K562 (cell line): ENCODE measurements around the gene ZNF791. TPM values are rescaled to one million over a fixed set of nuclear protein-coding genes. Genes with fewer than 3 reads are reported as not detected.
A peak's percentile ranks its signal among the peaks of the same experiment; 100 is the strongest.

Experiments
- BACH1 ChIP-seq: fragments of 200-800 bp; sonication (Bioruptor generic); IDR thresholded peaks from 2 replicates; pipeline ENCODE4 v1.6.1; 2016; ENCODE audit warnings: missing genetic modification characterization, missing compliant biosample characterization
- CC2D1A ChIP-seq: fragments of 450-650 bp; IDR thresholded peaks from 2 replicates; pipeline ENCODE4 v1.6.1; 2017; ENCODE audit warnings: mild to moderate bottlenecking
- E2F6 ChIP-seq, 2 experiments: IDR thresholded peaks; 2 replicates each; pipeline ENCODE4 v1.6.1; 2011; ENCODE audit warnings: borderline replicate concordance in 1 of 2, control low read depth in 1 of 2, low read depth in 1 of 2, low read length in 1 of 2, mild to moderate bottlenecking in 1 of 2, mixed read lengths in 1 of 2, moderate library complexity in 1 of 2; ENCODE audit not compliant: insufficient read depth in 1 of 2, insufficient read length in 1 of 2, poor library complexity in 1 of 2, severe bottlenecking in 1 of 2; ENCODE audit errors: extremely low read depth in 1 of 2
- HEY1 ChIP-seq: fragments of 250-450 bp; sonication (Bioruptor Pico); IDR thresholded peaks from 2 replicates; pipeline ENCODE4 v1.5.0; 2020; ENCODE audit warnings: mild to moderate bottlenecking, moderate library complexity, borderline replicate concordance
- MAFK ChIP-seq: IDR thresholded peaks from 2 replicates; pipeline ENCODE4 v1.6.1; 2011; ENCODE audit warnings: low read length, improper control_type of control experiment
- MAX ChIP-seq: sonication (generic); formaldehyde crosslinking; IDR thresholded peaks from 2 replicates; pipeline ENCODE4 v1.9.0; 2022; ENCODE audit warnings: mild to moderate bottlenecking, missing genetic modification reagents
- PATZ1 ChIP-seq: fragments of 250-450 bp; sonication (Bioruptor Pico); IDR thresholded peaks from 2 replicates; pipeline ENCODE4 v1.5.0; 2020; ENCODE audit warnings: mild to moderate bottlenecking, borderline replicate concordance
- PHTF2 ChIP-seq: fragments of 250-450 bp; sonication (Bioruptor Pico); IDR thresholded peaks from 2 replicates; pipeline ENCODE4 v1.5.0; 2021; ENCODE audit warnings: mild to moderate bottlenecking
- PPARD ChIP-seq: fragments of 250-450 bp; sonication (Bioruptor Pico); IDR thresholded peaks from 2 replicates; pipeline ENCODE4 v1.8.0; 2022; ENCODE audit warnings: inconsistent platforms, mild to moderate bottlenecking, moderate library complexity
- RBBP5 ChIP-seq: fragments of 200-600 bp; sonication (generic); IDR thresholded peaks from 2 replicates; pipeline ENCODE4 v1.6.1; 2012; ENCODE audit warnings: borderline replicate concordance, mild to moderate bottlenecking, low read length, control low read depth, inconsistent platforms; ENCODE audit not compliant: insufficient read depth, poor library complexity, severe bottlenecking
- SIRT6 ChIP-seq: IDR thresholded peaks from one replicate; pipeline ENCODE4 v1.6.1; 2012; ENCODE audit warnings: low read depth, mild to moderate bottlenecking, control low read depth, inconsistent platforms, low read length, moderate library complexity
- SIX5 ChIP-seq, 2 experiments: IDR thresholded peaks; 2 replicates each; pipeline ENCODE4 v1.6.1; 2011; ENCODE audit warnings: low read length in 2 of 2, borderline replicate concordance in 1 of 2, low read depth in 1 of 2, mild to moderate bottlenecking in 1 of 2, moderate library complexity in 1 of 2; ENCODE audit not compliant: insufficient read depth in 1 of 2
- SMAD1 ChIP-seq: fragments of 150-350 bp; IDR thresholded peaks from 2 replicates; pipeline ENCODE4 v1.6.1; 2014; ENCODE audit warnings: low read length, low read depth; ENCODE audit not compliant: partially characterized antibody
- SRF ChIP-seq, 2 experiments: fragments of 250-450, 450-650 bp in 1 of 2; sonication (Bioruptor Pico) in 1 of 2; sonication (generic) in 1 of 2; formaldehyde crosslinking; IDR thresholded peaks; 2 replicates each; pipeline versions ENCODE4 v1.5.0 to v1.5.1; 2020 to 2022; ENCODE audit warnings: mild to moderate bottlenecking in 1 of 2, missing genetic modification reagents in 1 of 2
- ZBTB2 ChIP-seq: fragments of 450-650 bp; IDR thresholded peaks from 2 replicates; pipeline ENCODE4 v1.6.1; 2016; ENCODE audit warnings: antibody characterized with exemption
- ZBTB5 ChIP-seq: fragments of 450-650 bp; IDR thresholded peaks from 2 replicates; pipeline ENCODE4 v1.6.1; 2017; ENCODE audit warnings: antibody characterized with exemption
- ZBTB8A ChIP-seq: fragments of 450-650 bp; IDR thresholded peaks from 2 replicates; pipeline ENCODE4 v1.6.1; 2018; ENCODE audit warnings: mild to moderate bottlenecking, moderate library complexity; ENCODE audit not compliant: partially characterized antibody
- ZC3H8 ChIP-seq: fragments of 450-650 bp; IDR thresholded peaks from 2 replicates; pipeline ENCODE4 v1.6.1; 2017
- ZNF436 ChIP-seq: fragments of 250-450, 450-650 bp; sonication (Bioruptor Pico); formaldehyde crosslinking; IDR thresholded peaks from 2 replicates; pipeline ENCODE4 v1.7.0; 2020; ENCODE audit warnings: mild to moderate bottlenecking
- polyA plus RNA-seq, 8 experiments: library from polyadenylated mRNA; depleted of rRNA in 4 of 8; stranded (reverse) in 5 of 8; unstranded in 3 of 8; fragments of >200 nt; fragmentation: Nextera tagmentation in 2 of 8; fragmentation: Illumina TruSeq in 1 of 8; extraction: Ambion mirVana in 2 of 8; extraction: Trizol in 1 of 8; gene quantifications; 2 replicates each; pipeline versions ENCODE4 v1.2.1 to v1.2.3, GENCODE V29; 2011 to 2014; ENCODE audit warnings: inconsistent platforms in 1 of 8, missing spikeins in 1 of 8
- total RNA-seq, 7 experiments: library from RNA; depleted of rRNA in 6 of 7; stranded (reverse); fragments of >200 nt in 6 of 7; fragmentation: Illumina TruSeq in 2 of 7; extraction: Trizol in 2 of 7; gene quantifications; 2 replicates each; pipeline versions ENCODE4 v1.2.1 to v1.2.3, GENCODE V29; 2011 to 2021; ENCODE audit warnings: low replicate concordance in 1 of 7

The ZNF791 gene
- total and polyA plus RNA-seq, 9 of the 15 experiments (the other 6 are each of a cell fraction or from before 2014, with no cell fraction given) = 7.8 to 22.7 (median 13.1) TPM

- no peak for TF ChIP-seq ZBTB5
- TF ChIP-seq PPARD = no peak
- peak in 1 of 2 experiments; percentile 19 for TF ChIP-seq E2F6 (IDR thresholded peaks at IDR 0.05; ENCODE audit: borderline replicate concordance in 1 of 2, extremely low read depth in 1 of 2, insufficient read depth in 1 of 2, insufficient read length in 1 of 2, low read depth in 1 of 2, low read length in 1 of 2, poor library complexity in 1 of 2, severe bottlenecking in 1 of 2)
- no peak for TF ChIP-seq SIRT6
- TF ChIP-seq MAFK = peak; percentile 9; the same call in 1 of the 2 replicates
- no peak for TF ChIP-seq PHTF2 (CRISPR knock-in tag)
- no peak for TF ChIP-seq MAX (CRISPR knock-in tag)
- TF ChIP-seq ZBTB2 = no peak; the same call in 1 of the 2 replicates
- TF ChIP-seq RBBP5 = peak; percentile 81
- TF ChIP-seq CC2D1A = peak; percentile 48; the same call in 1 of the 2 replicates
- no peak for TF ChIP-seq ZNF436
- no peak for TF ChIP-seq SRF (CRISPR knock-in tag; IDR thresholded peaks at IDR 0.05)
- peak; percentile 54 to 59; a peak in 2 of 4 replicates for TF ChIP-seq SIX5 (IDR thresholded peaks at IDR 0.05; ENCODE audit: borderline replicate concordance in 1 of 2, insufficient read depth in 1 of 2, low read depth in 1 of 2, low read length in 2 of 2)
- 0 out of 2 replicates have a peak, but pooled peaks have one; percentile 45 for TF ChIP-seq HEY1 (CRISPR knock-in tag)
- 0 out of 2 replicates have a peak, but pooled peaks have one; percentile 37 for TF ChIP-seq BACH1 (tag)
- no peak for TF ChIP-seq SMAD1
- no peak for TF ChIP-seq PATZ1
- no peak for TF ChIP-seq ZBTB8A
- TF ChIP-seq ZC3H8 = no peak
Observed at GRCh38 chr19:12669270-12670158, 58.8 kb downstream of the ZNF791 start (continued).
